Smooth muscle cell of bladder (primary cell): ENCODE data around the gene MPZL2. TPM values are rescaled to one million over a fixed set of nuclear protein-coding genes. Genes with fewer than 3 reads are reported as not detected.

Experiments used
- total RNA-seq: library from RNA; depleted of rRNA; stranded (reverse); fragments of >200 nt; gene quantifications from 2 replicates; pipeline ENCODE4 v1.2.3, GENCODE V29; 2014

The MPZL2 gene
- total RNA-seq: under 0.01 TPM in 1 of 2 replicates, not detected in the other

GRCh38 chr11:118263695-118264568 is at the start of gene MPZL2:
Gene MPZL2 (minus strand): TSS chr11:118264297. CDS start chr11:118264153, 144 bp downstream.

GRCh38 chr11:118304568-118305248 is 40.6 kb upstream of the MPZL2 start, which contains the start of gene CD3E:
Gene CD3E (plus strand): TSS chr11:118304730. CDS start chr11:118304953, 223 bp downstream.

GRCh38 chr11:118251858-118252652 is 12.0 kb downstream of the MPZL2 start, which contains the start of gene MPZL3:
Gene MPZL3 (minus strand): TSS chr11:118252365. CDS start chr11:118252294, 71 bp downstream.

GRCh38 chr11:118224511-118225188 is 39.4 kb downstream of the MPZL2 start, which contains the start of gene JAML:
Gene JAML (minus strand): TSS chr11:118225011. CDS start chr11:118214866, 10,145 bp downstream.

Other genes with a start within 250 kb of the MPZL2 start
- gene TMPRSS4, start 187.2 kb downstream of the MPZL2 start, total RNA-seq: not detected in 2 replicates
- gene SMIM35, start 177.3 kb downstream of the MPZL2 start, total RNA-seq: not detected in 2 replicates
- under 0.01 and 0.14 TPM in 2 replicates for gene SCN4B, start 111.5 kb downstream of the MPZL2 start, total RNA-seq
- under 0.01 TPM in 1 of 2 replicates, not detected in the other for gene SCN2B, start 87.7 kb downstream of the MPZL2 start, total RNA-seq
- not detected in 2 replicates for gene JAML, start 39.3 kb downstream of the MPZL2 start, total RNA-seq
- gene MPZL3, start 11.9 kb downstream of the MPZL2 start, total RNA-seq: 0.28 TPM in 2 replicates
- gene CD3E, start 40.4 kb upstream of the MPZL2 start, total RNA-seq: not detected in 2 replicates
- gene CD3D, start 78.4 kb upstream of the MPZL2 start, total RNA-seq: not detected in 2 replicates
- gene CD3G, start 80.0 kb upstream of the MPZL2 start, total RNA-seq: not detected in 2 replicates
- gene UBE4A, start 95.3 kb upstream of the MPZL2 start, total RNA-seq: 32.7 and 36.8 TPM in 2 replicates
- gene ATP5MG, start 137.3 kb upstream of the MPZL2 start, total RNA-seq: 107 and 120 TPM in 2 replicates
- gene KMT2A, start 172.2 kb upstream of the MPZL2 start, total RNA-seq: 12.8 and 14.1 TPM in 2 replicates